NCI-H524 treated with DMSO at 0.1 percent for 48 hours (cell line): ENCODE results near the gene SPATS2L.
A peak's percentile ranks its signal among the peaks of the same experiment; 100 is the strongest.

Experiments
- DNase-seq: peaks from one replicate; lab custom pipeline; 2025; lab: John Stamatoyannopoulos, UW

SPATS2L gene

GRCh38 chr2:200297100-200297499, 9.4 kb upstream of the SPATS2L start:
- DNase-seq = no peak

GRCh38 chr2:200297989-200298388, 8.5 kb upstream of the SPATS2L start:
- DNase-seq = no peak

- peak; percentile 20 for DNase-seq
Measured at GRCh38 chr2:200298816-200299215, 7.7 kb upstream of the SPATS2L start.

- DNase-seq = no peak
Measured at GRCh38 chr2:200300065-200300464, 6.4 kb upstream of the SPATS2L start.

GRCh38 chr2:200300638-200301314, 5.7 kb upstream of the SPATS2L start:
- no peak for DNase-seq

GRCh38 chr2:200301953-200302858, 4.3 kb upstream of the SPATS2L start:
- no peak for DNase-seq

GRCh38 chr2:200302940-200303727, 3.4 kb upstream of the SPATS2L start:
- DNase-seq = no peak

GRCh38 chr2:200305797-200306195, 697 bp upstream of the SPATS2L start:
- DNase-seq = no peak

GRCh38 chr2:200306931-200307723, 634 bp downstream of the SPATS2L start:
- no peak for DNase-seq

- no peak for DNase-seq
Measured at GRCh38 chr2:200307724-200308545, 1.4 kb downstream of the SPATS2L start.

- no peak for DNase-seq
Measured at GRCh38 chr2:200308546-200309295, 2.2 kb downstream of the SPATS2L start.

- no peak for DNase-seq
Measured at GRCh38 chr2:200309296-200310049, 3.0 kb downstream of the SPATS2L start.

GRCh38 chr2:200310545-200310971, 4.1 kb downstream of the SPATS2L start:
- no peak for DNase-seq

GRCh38 chr2:200311139-200311538, 4.6 kb downstream of the SPATS2L start:
- no peak for DNase-seq

GRCh38 chr2:200314976-200315567, 8.6 kb downstream of the SPATS2L start:
- DNase-seq = no peak

GRCh38 chr2:200317975-200318374, 11.5 kb downstream of the SPATS2L start:
- no peak for DNase-seq

GRCh38 chr2:200318940-200319435, 12.5 kb downstream of the SPATS2L start:
- no peak for DNase-seq

GRCh38 chr2:200319548-200320337, 13.2 kb downstream of the SPATS2L start:
- DNase-seq = no peak
